ENCODE measurements around the gene PLSCR1. TPM values are rescaled to one million over a fixed set of nuclear protein-coding genes. Genes with fewer than 3 reads are reported as not detected.
A peak's percentile ranks its signal among the peaks of the same experiment; 100 is the strongest.

Gene PLSCR1
- total RNA-seq, 4 donors from 2014 or later: 16.6 to 42.0 (median 23.9) TPM

DNA sequence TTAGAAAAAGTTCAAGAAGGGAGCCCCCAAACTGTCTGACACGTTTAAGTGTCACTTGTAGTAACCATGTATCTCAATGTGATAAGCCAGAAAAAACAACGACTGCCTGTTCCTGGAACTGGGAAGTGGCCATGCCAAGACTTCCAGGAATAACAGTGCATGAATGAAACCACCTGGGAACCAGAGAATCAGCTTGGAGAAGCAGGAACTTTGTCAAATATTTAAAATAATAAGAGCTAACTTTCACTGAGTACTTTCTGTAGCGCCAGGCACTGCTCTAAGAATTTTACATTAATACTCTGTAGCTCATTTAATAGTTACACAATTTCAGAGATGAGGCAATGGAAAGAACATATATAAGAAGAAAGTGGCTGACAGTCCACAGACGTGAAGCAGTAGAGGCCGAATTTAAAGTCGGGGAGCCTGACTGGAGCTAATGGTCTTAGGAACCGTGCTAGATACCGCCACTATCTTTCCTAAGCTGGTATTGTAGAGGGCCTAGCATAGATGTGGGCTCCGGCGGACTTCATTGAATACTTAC, 876 bp downstream of the PLSCR1 start:
- no peak for DNase-seq (ENCODE audit: low spot score in 2 of 2)
- no peak for TF ChIP-seq POLR2A (IDR thresholded peaks at IDR 0.05)
- no peak for TF ChIP-seq POLR2AphosphoS5 (IDR thresholded peaks at IDR 0.05)
- TF ChIP-seq CTCF (IDR thresholded peaks at IDR 0.05): no peak
- no peak for TF ChIP-seq EP300 (IDR thresholded peaks at IDR 0.05)
- WGBS: 3% methylated on average over 8 of the region's 10 CpGs
- no peaks in the 10 kb centered on the region for H3K36me3 ChIP-seq
- no peaks in the 10 kb centered on the region for H3K27me3 ChIP-seq
- H3K4me1 ChIP-seq: peaks cover 47% of the 10 kb centered on the region
- H3K9me3 ChIP-seq: no peaks in the 10 kb centered on the region
- H3K27ac ChIP-seq: peak overlapping the region; percentile 97
- H3K4me3 ChIP-seq: peak overlapping the region; percentile 81

DNA sequence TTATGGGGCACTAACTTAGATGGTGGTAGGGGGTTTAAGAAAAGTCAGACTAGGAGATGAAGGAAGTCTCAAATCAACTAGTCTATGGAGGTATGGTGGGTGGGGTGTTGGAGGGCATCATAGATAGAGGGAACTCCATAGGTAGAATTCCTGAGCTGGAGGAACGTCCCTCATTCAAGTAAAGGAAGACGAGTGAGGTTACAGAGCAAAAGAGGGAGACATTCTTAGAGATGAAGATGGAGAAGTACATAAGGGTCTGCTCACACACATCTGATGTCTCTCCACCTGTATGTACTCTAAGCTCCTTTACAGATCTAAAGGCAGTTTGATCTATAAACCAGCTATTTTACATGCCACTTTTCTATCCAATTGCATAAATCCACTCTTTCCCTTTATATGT, 1.4 kb downstream of the PLSCR1 start:
- no peaks in the 10 kb centered on the region for H3K9me3 ChIP-seq
- peaks cover 47% of the 10 kb centered on the region for H3K4me1 ChIP-seq
- WGBS: 44% methylated on average over 2 of the region's 2 CpGs
- H3K27ac ChIP-seq: peak overlapping the region; percentile 97
- no peaks in the 10 kb centered on the region for H3K36me3 ChIP-seq
- TF ChIP-seq EP300 (IDR thresholded peaks at IDR 0.05): no peak
- TF ChIP-seq CTCF (IDR thresholded peaks at IDR 0.05): no peak
- no peak for TF ChIP-seq POLR2AphosphoS5 (IDR thresholded peaks at IDR 0.05)
- no peak for DNase-seq (ENCODE audit: low spot score in 2 of 2)
- peak overlapping the region; percentile 81 for H3K4me3 ChIP-seq
- H3K27me3 ChIP-seq: no peaks in the 10 kb centered on the region

- Histone ChIP-seq H3K4me1 (peaks cover 49% of the 10 kb centered on the region), H3K36me3 (no peaks in the 10 kb centered on the region), H3K27me3 (no peaks in the 10 kb centered on the region), H3K9me3 (no peaks in the 10 kb centered on the region), H3K27ac (no peak overlapping the region), H3K4me3 (peak overlapping the region; percentile 81)
- WGBS: 55% methylated on average over 2 of the region's 2 CpGs
- TF ChIP-seq EP300 (IDR thresholded peaks at IDR 0.05) (no peak), POLR2A (IDR thresholded peaks at IDR 0.05) (no peak), CTCF (IDR thresholded peaks at IDR 0.05) (no peak), POLR2AphosphoS5 (IDR thresholded peaks at IDR 0.05) (no peak)
- no peak for DNase-seq (ENCODE audit: low spot score in 2 of 2)
Measured at GRCh38 chr3:146542179-146542578, 2.2 kb downstream of the PLSCR1 start.

GRCh38 chr3:146540978-146541377, 3.4 kb downstream of the PLSCR1 start:
- Histone ChIP-seq H3K9me3 (no peaks in the 10 kb centered on the region), H3K4me3 (no peak overlapping the region), H3K36me3 (no peaks in the 10 kb centered on the region), H3K27ac (peak overlapping the region; percentile 42), H3K27me3 (no peaks in the 10 kb centered on the region), H3K4me1 (peaks cover 57% of the 10 kb centered on the region)
- 81% methylated on average over 1 of the region's 1 CpG for WGBS
- TF ChIP-seq POLR2A (IDR thresholded peaks at IDR 0.05) (no peak), POLR2AphosphoS5 (IDR thresholded peaks at IDR 0.05) (no peak)
- DNase-seq (ENCODE audit: low spot score in 2 of 2): no peak

- no peaks in the 10 kb centered on the region for H3K9me3 ChIP-seq
- H3K27me3 ChIP-seq: no peaks in the 10 kb centered on the region
- H3K4me1 ChIP-seq: peaks cover 56% of the 10 kb centered on the region
- TF ChIP-seq CTCF (IDR thresholded peaks at IDR 0.05) (no peak), POLR2A (IDR thresholded peaks at IDR 0.05) (no peak), EP300 (IDR thresholded peaks at IDR 0.05) (no peak), POLR2AphosphoS5 (IDR thresholded peaks at IDR 0.05) (no peak)
- no peak overlapping the region for H3K4me3 ChIP-seq
- 2% methylated on average over 1 of the region's 1 CpG for WGBS
- H3K36me3 ChIP-seq: no peaks in the 10 kb centered on the region
- H3K27ac ChIP-seq: no peak overlapping the region
- DNase-seq (ENCODE audit: low spot score in 2 of 2): no peak
Measured at GRCh38 chr3:146540236-146540635, 4.2 kb downstream of the PLSCR1 start.

DNA sequence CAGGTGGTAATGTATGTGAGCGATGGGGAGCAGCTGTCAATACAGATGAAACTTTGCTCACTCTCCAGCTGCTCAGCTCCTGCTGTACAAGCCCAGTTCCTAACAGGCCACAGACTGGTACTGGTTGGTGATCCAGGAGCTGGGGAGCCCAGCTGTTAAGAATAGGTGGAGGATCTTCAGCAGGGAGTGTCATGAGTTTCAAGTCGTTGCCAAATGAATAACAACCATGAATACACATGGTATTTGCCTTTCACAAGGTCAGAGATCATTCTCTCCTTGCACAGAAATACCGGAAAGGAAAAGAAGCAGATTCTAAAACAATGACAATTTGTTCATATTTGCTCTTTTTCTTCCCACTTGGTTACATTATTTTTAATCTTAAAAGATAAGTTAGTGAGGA, 5.1 kb downstream of the PLSCR1 start:
- 28% methylated on average over 3 of the region's 3 CpGs for WGBS
- no peak overlapping the region for H3K4me3 ChIP-seq
- H3K27ac ChIP-seq: no peak overlapping the region
- DNase-seq (ENCODE audit: low spot score in 2 of 2): no peak
- H3K27me3 ChIP-seq: no peaks in the 10 kb centered on the region
- TF ChIP-seq POLR2AphosphoS5 (IDR thresholded peaks at IDR 0.05) (no peak), POLR2A (IDR thresholded peaks at IDR 0.05) (no peak), CTCF (IDR thresholded peaks at IDR 0.05) (no peak), EP300 (IDR thresholded peaks at IDR 0.05) (no peak)
- H3K9me3 ChIP-seq: no peaks in the 10 kb centered on the region
- H3K36me3 ChIP-seq: no peaks in the 10 kb centered on the region
- peaks cover 53% of the 10 kb centered on the region for H3K4me1 ChIP-seq
